AG20443 (cell line): ENCODE data around the gene USP6NL.
A peak's percentile ranks its signal among the peaks of the same experiment; 100 is the strongest.
"Not testable (repeated sequence)": the region's sequence is repeated elsewhere in the genome, so short reads cannot be mapped to it uniquely, and the experiment has no call there.

Source experiments
- DNase-seq: peaks from one replicate; pipeline ENCODE4 v3.0.0; 2012; ENCODE audit warnings: low spot score, mixed read lengths

Gene USP6NL

GRCh38 chr10:11611248-11612020, at the start of gene USP6NL:
USP6NL (minus strand) TSS chr10:11611650; CDS start chr10:11597634, 14,016 bp downstream.
- peak; percentile 96 for DNase-seq

GRCh38 chr10:11658801-11659368, 47.4 kb upstream of the USP6NL start:
- no peak for DNase-seq

- no peak for DNase-seq
Measured at GRCh38 chr10:11655836-11656235, 44.4 kb upstream of the USP6NL start.

GRCh38 chr10:11654659-11655058, 43.2 kb upstream of the USP6NL start:
- DNase-seq, result no peak

GRCh38 chr10:11653758-11654471, 42.5 kb upstream of the USP6NL start:
- no peak for DNase-seq

- no peak for DNase-seq
Measured at GRCh38 chr10:11647676-11648075, 36.2 kb upstream of the USP6NL start.

GRCh38 chr10:11646450-11646849, 35.0 kb upstream of the USP6NL start:
- no peak for DNase-seq

- no peak for DNase-seq
Measured at GRCh38 chr10:11643039-11643438, 31.6 kb upstream of the USP6NL start.

GRCh38 chr10:11642566-11642965, 31.1 kb upstream of the USP6NL start:
- no peak for DNase-seq

- DNase-seq, result no peak
Measured at GRCh38 chr10:11639849-11640764, 28.7 kb upstream of the USP6NL start.

- DNase-seq, result no peak
Measured at GRCh38 chr10:11639362-11639761, 27.9 kb upstream of the USP6NL start.

GRCh38 chr10:11638055-11638698, 26.7 kb upstream of the USP6NL start:
- no peak for DNase-seq

- no peak for DNase-seq
Measured at GRCh38 chr10:11636697-11637303, 25.4 kb upstream of the USP6NL start.

- no peak for DNase-seq
Measured at GRCh38 chr10:11631890-11632587, 20.6 kb upstream of the USP6NL start.

GRCh38 chr10:11631291-11631690, 19.8 kb upstream of the USP6NL start:
- no peak for DNase-seq

- no peak for DNase-seq
Measured at GRCh38 chr10:11629731-11630130, 18.3 kb upstream of the USP6NL start.

GRCh38 chr10:11627941-11628340, 16.5 kb upstream of the USP6NL start:
- not testable (repeated sequence) for DNase-seq

GRCh38 chr10:11626071-11626470, 14.6 kb upstream of the USP6NL start:
- DNase-seq, result no peak

- no peak for DNase-seq
Measured at GRCh38 chr10:11625019-11625735, 13.7 kb upstream of the USP6NL start.

GRCh38 chr10:11617233-11617632, 5.8 kb upstream of the USP6NL start:
- DNase-seq, result no peak
